Measurements from ENCODE around the gene PRPSAP1. TPM values are rescaled to one million over a fixed set of nuclear protein-coding genes. Genes with fewer than 3 reads are reported as not detected.

The PRPSAP1 gene
- total and polyA plus RNA-seq, 2 of the 8 experiments (the other 6 are each of a cell fraction or from before 2014, with no cell fraction given) = 32.0 to 54.2 TPM

DNA sequence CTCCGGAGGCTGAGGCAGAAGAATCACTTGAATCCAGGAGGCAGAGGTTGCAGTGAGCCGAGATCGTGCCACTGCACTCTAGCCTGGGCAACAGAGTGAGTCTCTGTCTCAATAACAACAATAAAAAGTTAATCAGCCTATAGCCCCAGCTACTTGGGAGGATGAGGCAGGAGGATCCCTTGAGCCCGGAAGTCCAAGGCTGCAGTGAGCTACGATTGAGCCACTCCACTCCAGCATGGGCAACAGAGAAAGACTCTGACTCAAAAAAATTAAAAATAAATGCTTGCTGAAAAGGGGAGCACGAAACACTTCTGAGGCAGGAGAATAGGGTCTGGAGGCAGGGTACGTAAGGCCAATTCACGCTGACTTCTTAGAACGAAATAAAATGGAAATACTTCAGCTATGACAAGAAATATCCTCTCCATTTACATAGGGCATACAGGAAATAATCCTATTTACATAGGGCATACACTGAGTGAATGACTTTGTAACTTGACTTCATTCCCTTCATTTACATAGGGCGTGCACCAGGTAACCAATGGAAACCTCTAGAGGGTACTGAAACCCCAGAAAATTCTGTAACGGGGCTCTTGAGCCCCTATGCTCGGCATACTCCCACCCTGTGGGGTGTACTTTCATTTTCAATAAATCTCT lies 3.2 kb upstream of the PRPSAP1 start (continued):
- no peak for TF ChIP-seq GABPA (IDR thresholded peaks at IDR 0.05; ENCODE audit: borderline replicate concordance, insufficient read depth, low read length)
- TF ChIP-seq FOSL1 (IDR thresholded peaks at IDR 0.05; ENCODE audit: insufficient read depth, low read depth, low read length) = no peak
- no peak for TF ChIP-seq RFX5 (IDR thresholded peaks at IDR 0.05; ENCODE audit: borderline replicate concordance, low read depth, low read length)
- no peak for TF ChIP-seq POU5F1 (IDR thresholded peaks at IDR 0.05; ENCODE audit: low read depth, low read length)
- TF ChIP-seq USF2 (IDR thresholded peaks at IDR 0.05; ENCODE audit: low read length) = no peak
- no peak for TF ChIP-seq CTBP2 (IDR thresholded peaks at IDR 0.05; ENCODE audit: borderline replicate concordance, insufficient read depth, insufficient read length, low read length)
